ENCODE data around the gene ARID1B. TPM values are rescaled to one million over a fixed set of nuclear protein-coding genes. Genes with fewer than 3 reads are reported as not detected.

ARID1B gene
- total RNA-seq, 1 experiment from 2014 or later, result 42.8 TPM

DNA sequence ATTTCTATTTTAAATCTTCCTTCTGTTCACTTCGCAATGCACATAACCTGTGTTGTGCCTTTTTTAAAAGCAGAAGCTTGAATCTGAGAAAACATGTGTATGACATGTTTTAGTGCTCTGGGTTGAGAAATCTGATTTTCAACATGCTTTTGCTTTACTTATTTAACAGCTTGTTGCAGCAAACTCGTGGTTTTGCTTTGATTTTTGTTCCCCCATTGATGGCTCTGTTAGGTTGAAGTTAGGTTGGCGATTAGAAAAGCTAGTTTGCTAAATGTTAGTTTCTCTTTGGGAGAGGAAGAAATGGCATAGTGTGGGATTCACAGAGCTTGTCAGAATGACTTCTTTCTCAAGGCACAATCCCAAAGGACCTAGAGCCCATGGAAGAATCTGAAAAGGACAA, 375.4 kb downstream of the ARID1B start:
- Histone ChIP-seq H3K4me2 (no peak overlapping the region), H3K9me3 (ENCODE audit: insufficient read depth, low read depth) (no peaks in the 10 kb centered on the region), H3K36me3 (ENCODE audit: low read depth) (0 out of 2 replicates have a peak, but pooled peaks cover 3% of the 10 kb centered on the region), H3K4me3 (no peak overlapping the region), H3F3A (ENCODE audit: insufficient read depth, low read depth) (no peaks in the 10 kb centered on the region), H2AFZ (no peak overlapping the region), H3K27ac (no peak overlapping the region), H3K27me3 (ENCODE audit: insufficient read depth, low read depth) (no peaks in the 10 kb centered on the region), H4K20me1 (ENCODE audit: insufficient read depth) (no peaks in the 10 kb centered on the region), H3K9me2 (ENCODE audit: insufficient read depth) (no peaks in the 10 kb centered on the region), H3K4me1 (replicated peaks; ENCODE audit: insufficient read depth) (no peaks in the 10 kb centered on the region), H3K79me2 (ENCODE audit: low read depth) (no peaks in the 10 kb centered on the region)
- DNase-seq, result no peak
- no TSS peak for BruUV-seq (replicated peaks)
- ChIA-PET POLR2A (ENCODE audit: unreplicated experiment) (no interaction called here), CTCF (no interaction called here)
- intact Hi-C loops (cut with micrococcal nuclease; ENCODE audit: unreplicated experiment), result no loop called here
- no peak for TF ChIP-seq EZH2 (IDR thresholded peaks at IDR 0.05; ENCODE audit: low read depth)
- TF ChIP-seq, protein P1, sequence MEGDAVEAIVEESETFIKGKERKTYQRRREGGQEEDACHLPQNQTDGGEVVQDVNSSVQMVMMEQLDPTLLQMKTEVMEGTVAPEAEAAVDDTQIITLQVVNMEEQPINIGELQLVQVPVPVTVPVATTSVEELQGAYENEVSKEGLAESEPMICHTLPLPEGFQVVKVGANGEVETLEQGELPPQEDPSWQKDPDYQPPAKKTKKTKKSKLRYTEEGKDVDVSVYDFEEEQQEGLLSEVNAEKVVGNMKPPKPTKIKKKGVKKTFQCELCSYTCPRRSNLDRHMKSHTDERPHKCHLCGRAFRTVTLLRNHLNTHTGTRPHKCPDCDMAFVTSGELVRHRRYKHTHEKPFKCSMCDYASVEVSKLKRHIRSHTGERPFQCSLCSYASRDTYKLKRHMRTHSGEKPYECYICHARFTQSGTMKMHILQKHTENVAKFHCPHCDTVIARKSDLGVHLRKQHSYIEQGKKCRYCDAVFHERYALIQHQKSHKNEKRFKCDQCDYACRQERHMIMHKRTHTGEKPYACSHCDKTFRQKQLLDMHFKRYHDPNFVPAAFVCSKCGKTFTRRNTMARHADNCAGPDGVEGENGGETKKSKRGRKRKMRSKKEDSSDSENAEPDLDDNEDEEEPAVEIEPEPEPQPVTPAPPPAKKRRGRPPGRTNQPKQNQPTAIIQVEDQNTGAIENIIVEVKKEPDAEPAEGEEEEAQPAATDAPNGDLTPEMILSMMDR (conservative IDR thresholded peaks at IDR 0.05), result no peak

DNA sequence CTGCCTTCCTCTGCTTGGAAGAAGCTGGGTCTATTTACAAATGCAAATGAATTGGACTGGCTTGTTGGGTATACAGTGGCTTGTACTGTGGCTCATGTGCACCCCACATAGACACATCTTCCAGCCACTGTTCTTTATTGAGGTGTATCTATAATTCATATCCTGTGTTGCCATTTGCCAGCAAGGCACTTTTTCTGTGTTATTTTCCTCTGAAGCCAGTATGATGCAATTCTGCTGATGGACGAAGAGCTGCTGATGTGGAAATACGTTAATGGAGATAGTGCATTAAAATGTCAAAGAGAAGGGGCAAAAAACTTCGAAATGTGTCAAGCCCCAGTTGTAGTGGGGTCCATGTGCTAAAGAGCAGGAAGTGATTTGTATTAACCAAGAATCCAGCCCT, 378.6 kb downstream of the ARID1B start:
- H4K20me1 ChIP-seq (ENCODE audit: insufficient read depth), result no peaks in the 10 kb centered on the region
- no peaks in the 10 kb centered on the region for H3K9me2 ChIP-seq (ENCODE audit: insufficient read depth)
- no peak overlapping the region for H3K4me3 ChIP-seq
- CTCF ChIA-PET, result no interaction called here
- no peak overlapping the region for H3K4me2 ChIP-seq
- H3K36me3 ChIP-seq (ENCODE audit: low read depth), result no peaks in the 10 kb centered on the region
- no peaks in the 10 kb centered on the region for H3K4me1 ChIP-seq (replicated peaks; ENCODE audit: insufficient read depth)
- H3F3A ChIP-seq (ENCODE audit: insufficient read depth, low read depth), result no peaks in the 10 kb centered on the region
- no peak for DNase-seq
- BruUV-seq (replicated peaks), result no TSS peak
- H3K27me3 ChIP-seq (ENCODE audit: insufficient read depth, low read depth), result no peaks in the 10 kb centered on the region
- POLR2A ChIA-PET (ENCODE audit: unreplicated experiment), result no interaction called here
- intact Hi-C loops (cut with micrococcal nuclease; ENCODE audit: unreplicated experiment), result no loop called here
- no peak for TF ChIP-seq EZH2 (IDR thresholded peaks at IDR 0.05; ENCODE audit: low read depth)
- TF ChIP-seq, protein P1 (conservative IDR thresholded peaks at IDR 0.05), result no peak
- H3K9me3 ChIP-seq (ENCODE audit: insufficient read depth, low read depth), result no peaks in the 10 kb centered on the region
- H3K27ac ChIP-seq, result no peak overlapping the region
- no peaks in the 10 kb centered on the region for H3K79me2 ChIP-seq (ENCODE audit: low read depth)
- no peak overlapping the region for H2AFZ ChIP-seq

- no peaks in the 10 kb centered on the region for H3K79me2 ChIP-seq (ENCODE audit: low read depth)
- no peaks in the 10 kb centered on the region for H3K4me1 ChIP-seq (replicated peaks; ENCODE audit: insufficient read depth)
- ChIA-PET POLR2A (ENCODE audit: unreplicated experiment) (no interaction called here), CTCF (no interaction called here)
- DNase-seq, result no peak
- no peaks in the 10 kb centered on the region for H4K20me1 ChIP-seq (ENCODE audit: insufficient read depth)
- intact Hi-C loops (cut with micrococcal nuclease; ENCODE audit: unreplicated experiment), result no loop called here
- H3K9me2 ChIP-seq (ENCODE audit: insufficient read depth), result no peaks in the 10 kb centered on the region
- no peak overlapping the region for H3K4me2 ChIP-seq
- H2AFZ ChIP-seq, result no peak overlapping the region
- no peaks in the 10 kb centered on the region for H3K36me3 ChIP-seq (ENCODE audit: low read depth)
- H3K4me3 ChIP-seq, result no peak overlapping the region
- no peaks in the 10 kb centered on the region for H3F3A ChIP-seq (ENCODE audit: insufficient read depth, low read depth)
- H3K27ac ChIP-seq, result no peak overlapping the region
- TF ChIP-seq EZH2 (IDR thresholded peaks at IDR 0.05; ENCODE audit: low read depth), result no peak
- BruUV-seq (replicated peaks), result no TSS peak
- no peaks in the 10 kb centered on the region for H3K9me3 ChIP-seq (ENCODE audit: insufficient read depth, low read depth)
- no peaks in the 10 kb centered on the region for H3K27me3 ChIP-seq (ENCODE audit: insufficient read depth, low read depth)
These were observed 380.1 kb downstream of the ARID1B start for GRCh38 chr6:157157258-157157657.

DNA sequence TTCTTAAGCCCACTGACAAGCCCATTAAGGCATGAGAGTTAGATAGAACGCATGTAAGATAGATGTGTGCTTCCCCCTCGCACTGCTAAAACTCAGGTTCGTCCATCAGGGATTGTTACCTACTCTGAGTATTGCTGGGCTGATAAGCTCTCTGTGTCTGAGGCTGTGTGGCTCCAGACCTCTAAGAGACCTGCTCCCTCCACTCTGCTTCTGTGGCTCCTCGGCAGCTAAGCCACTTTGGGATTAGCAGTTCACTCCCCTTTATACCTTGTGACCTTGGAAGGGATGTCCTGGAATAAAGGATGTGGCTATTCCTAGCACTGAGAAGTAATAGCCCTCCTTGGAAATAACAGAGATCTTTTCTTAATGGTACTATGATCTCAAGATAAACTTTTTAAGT, 381.3 kb downstream of the ARID1B start:
- Histone ChIP-seq H2AFZ (no peak overlapping the region), H3K27me3 (ENCODE audit: insufficient read depth, low read depth) (no peaks in the 10 kb centered on the region), H3F3A (ENCODE audit: insufficient read depth, low read depth) (no peaks in the 10 kb centered on the region), H3K27ac (no peak overlapping the region), H3K4me3 (no peak overlapping the region), H3K4me2 (no peak overlapping the region), H3K36me3 (ENCODE audit: low read depth) (no peaks in the 10 kb centered on the region), H3K9me3 (ENCODE audit: insufficient read depth, low read depth) (no peaks in the 10 kb centered on the region), H4K20me1 (ENCODE audit: insufficient read depth) (no peaks in the 10 kb centered on the region), H3K79me2 (ENCODE audit: low read depth) (no peaks in the 10 kb centered on the region), H3K4me1 (replicated peaks; ENCODE audit: insufficient read depth) (no peaks in the 10 kb centered on the region), H3K9me2 (ENCODE audit: insufficient read depth) (no peaks in the 10 kb centered on the region)
- ChIA-PET CTCF (no interaction called here), POLR2A (ENCODE audit: unreplicated experiment) (no interaction called here)
- no peak for DNase-seq
- BruUV-seq (replicated peaks), result no TSS peak
- TF ChIP-seq, protein P1 (conservative IDR thresholded peaks at IDR 0.05), result no peak
- TF ChIP-seq EZH2 (IDR thresholded peaks at IDR 0.05; ENCODE audit: low read depth), result no peak
- intact Hi-C loops (cut with micrococcal nuclease; ENCODE audit: unreplicated experiment), result no loop called here

All from PC-9 (cell line).